Stimulated activated CD4-positive, alpha-beta T cell treated with anti-CD3 and anti-CD28 coated beads, TNF-alpha, amount 100 ng/mL, for 4 hours (primary cell): ENCODE data around the gene DBX2.
"Not testable (repeated sequence)": the region's sequence is repeated elsewhere in the genome, so short reads cannot be mapped to it uniquely, and the experiment has no call there.

ENCODE experiments used
- DNase-seq, 3 experiments: peaks; one replicate each; pipeline ENCODE4 v3.0.0-alpha.2; 2020; ENCODE audit warnings: low read depth in 3 of 3

DBX2 gene

GRCh38 chr12:45010059-45010458 lies 40.8 kb downstream of the DBX2 start:
- no peak for DNase-seq

GRCh38 chr12:45008211-45008610 lies 42.7 kb downstream of the DBX2 start:
- DNase-seq, result no peak

- no peak for DNase-seq
Observed at GRCh38 chr12:44999355-44999754, 51.5 kb downstream of the DBX2 start.

- DNase-seq, result no peak
Observed at GRCh38 chr12:44993161-44993560, 57.7 kb downstream of the DBX2 start.

DNA sequence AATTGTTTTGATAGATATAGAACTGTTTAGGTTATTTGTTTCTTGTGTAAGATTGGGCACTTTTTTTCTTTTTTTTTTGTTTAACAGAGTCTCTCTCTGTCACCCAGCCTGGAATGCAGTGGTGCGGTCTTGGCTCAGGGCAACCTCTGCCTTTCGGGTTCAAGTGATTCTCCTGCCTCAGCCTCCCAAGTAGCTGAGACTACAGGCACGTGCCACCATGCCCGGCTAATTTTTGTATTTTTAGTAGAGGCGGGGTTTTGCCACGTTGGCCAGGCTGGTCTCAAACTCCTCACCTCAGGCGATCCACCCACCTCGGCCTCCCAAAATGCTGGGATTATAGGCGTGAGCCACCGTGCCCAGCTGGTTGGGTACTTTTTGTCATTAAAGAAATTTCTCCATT lies 66.0 kb downstream of the DBX2 start:
- not testable (repeated sequence) for DNase-seq

GRCh38 chr12:44979918-44980317 lies 71.0 kb downstream of the DBX2 start:
- no peak for DNase-seq

DNA sequence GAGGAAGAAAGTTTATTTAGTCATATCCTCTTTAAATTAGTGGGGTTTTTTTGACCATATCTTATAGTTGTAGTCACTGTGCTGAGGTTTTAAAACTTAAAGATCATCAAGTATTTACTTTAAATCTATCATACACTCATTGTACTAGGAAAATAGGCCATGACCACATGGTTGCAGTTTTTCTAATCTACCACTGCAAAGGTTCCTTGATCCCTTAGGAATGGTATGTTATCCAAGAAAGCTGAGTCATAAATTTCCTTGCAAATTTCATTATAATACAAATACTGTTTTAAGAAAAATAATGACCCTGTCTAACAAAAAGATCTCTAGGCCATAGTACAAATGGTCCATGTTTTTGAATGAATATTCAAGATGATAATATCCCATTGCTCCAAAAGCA lies 74.7 kb downstream of the DBX2 start:
- DNase-seq, result no peak

- DNase-seq, result no peak
Observed at GRCh38 chr12:44972746-44973421, 78.0 kb downstream of the DBX2 start.

DNA sequence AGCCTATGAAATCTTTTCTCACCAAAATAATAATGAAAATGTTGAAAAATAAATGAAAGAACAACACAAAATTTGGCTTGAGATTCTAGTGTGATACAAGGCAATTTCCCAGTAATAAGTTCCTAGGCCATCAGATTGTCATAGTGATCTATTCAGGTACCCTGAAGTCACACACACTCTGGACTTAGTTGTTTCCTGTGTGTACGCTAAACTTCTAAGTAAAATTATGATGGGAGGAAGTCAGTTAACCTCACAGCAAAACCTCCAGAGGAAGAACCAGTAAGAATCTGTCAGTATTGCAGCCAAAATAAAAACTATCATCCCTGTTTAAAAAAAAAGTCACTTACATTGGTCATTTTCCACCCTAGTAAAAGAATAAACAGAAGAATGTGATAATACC lies 81.9 kb downstream of the DBX2 start:
- no peak for DNase-seq
